Brain microvascular endothelial cell (primary cell): ENCODE results near the gene CYP2C8.
"Not testable (repeated sequence)": the region's sequence is repeated elsewhere in the genome, so short reads cannot be mapped to it uniquely, and the experiment has no call there.

ENCODE experiments used
- DNase-seq: peaks from one replicate; pipeline ENCODE4 v3.0.0-alpha.2; 2020
- H3K27ac ChIP-seq: fragments of 250-450 bp; sonication (Bioruptor Pico); 2 replicates; pipeline ENCODE4 v1.5.1; 2020; ENCODE audit warnings: mild to moderate bottlenecking, moderate library complexity
- H3K27me3 ChIP-seq: fragments of 250-450 bp; sonication (Bioruptor Pico); replicated peaks from 2 replicates; pipeline ENCODE4 v1.5.1; 2020; ENCODE audit warnings: mild to moderate bottlenecking
- H3K36me3 ChIP-seq: fragments of 250-450 bp; sonication (Bioruptor Pico); replicated peaks from 2 replicates; pipeline ENCODE4 v1.5.1; 2020; ENCODE audit warnings: mild to moderate bottlenecking
- H3K4me3 ChIP-seq: 2 replicates; pipeline ENCODE4 v1.5.1; 2011; ENCODE audit warnings: low read depth, mild to moderate bottlenecking, control low read depth, low read length, moderate library complexity
- CTCF ChIP-seq: IDR thresholded peaks from 2 replicates; pipeline ENCODE4 v1.5.1; 2011; ENCODE audit warnings: low read depth, mild to moderate bottlenecking, moderate library complexity, low read length, control low read depth, inconsistent platforms; ENCODE audit errors: missing control alignments
- in situ Hi-C: cut with HindIII; loops from 2 replicates; pipeline ENCODE4 v1.10.0; 2017; ENCODE audit warnings: low sequenced_read_pairs, low pct_ligation_motif_present

The CYP2C8 gene

GRCh38 chr10:95069286-95069685 lies at the start of gene CYP2C8:
CYP2C8 (minus strand) TSS chr10:95069497; CDS start chr10:95069402, 95 bp downstream.
- DNase-seq: no peak
- no peak within 1 kb of the TSS for H3K27ac ChIP-seq
- no peaks in the 10 kb centered on the region for H3K27me3 ChIP-seq
- in situ Hi-C loops: no loop called here
- no peak for TF ChIP-seq CTCF
- no peak within 1 kb of the TSS for H3K4me3 ChIP-seq
- H3K36me3 ChIP-seq: no peaks in the 10 kb centered on the region

GRCh38 chr10:95116869-95117269 lies 47.6 kb upstream of the CYP2C8 start:
- no peaks in the 10 kb centered on the region for H3K27me3 ChIP-seq
- no peak for DNase-seq
- H3K27ac ChIP-seq: no peak overlapping the region
- H3K36me3 ChIP-seq: no peaks in the 10 kb centered on the region
- in situ Hi-C loops: no loop called here
- no peak overlapping the region for H3K4me3 ChIP-seq
- no peak for TF ChIP-seq CTCF

GRCh38 chr10:95110823-95111222 lies 41.5 kb upstream of the CYP2C8 start:
- H3K36me3 ChIP-seq, H3K27me3 ChIP-seq, DNase-seq, H3K27ac ChIP-seq, H3K4me3 ChIP-seq, in situ Hi-C loops: not testable (repeated sequence)

- DNase-seq: no peak
- in situ Hi-C loops: no loop called here
- H3K4me3 ChIP-seq: no peak overlapping the region
- no peak for TF ChIP-seq CTCF
- H3K27me3 ChIP-seq: no peaks in the 10 kb centered on the region
- H3K27ac ChIP-seq: no peak overlapping the region
- no peaks in the 10 kb centered on the region for H3K36me3 ChIP-seq
Measured at GRCh38 chr10:95097805-95098204, 28.5 kb upstream of the CYP2C8 start.

GRCh38 chr10:95096143-95096542 lies 26.8 kb upstream of the CYP2C8 start:
- no peak for DNase-seq
- in situ Hi-C loops: no loop called here
- no peaks in the 10 kb centered on the region for H3K27me3 ChIP-seq
- no peak for TF ChIP-seq CTCF
- no peak overlapping the region for H3K4me3 ChIP-seq
- H3K36me3 ChIP-seq: no peaks in the 10 kb centered on the region
- H3K27ac ChIP-seq: no peak overlapping the region

DNA sequence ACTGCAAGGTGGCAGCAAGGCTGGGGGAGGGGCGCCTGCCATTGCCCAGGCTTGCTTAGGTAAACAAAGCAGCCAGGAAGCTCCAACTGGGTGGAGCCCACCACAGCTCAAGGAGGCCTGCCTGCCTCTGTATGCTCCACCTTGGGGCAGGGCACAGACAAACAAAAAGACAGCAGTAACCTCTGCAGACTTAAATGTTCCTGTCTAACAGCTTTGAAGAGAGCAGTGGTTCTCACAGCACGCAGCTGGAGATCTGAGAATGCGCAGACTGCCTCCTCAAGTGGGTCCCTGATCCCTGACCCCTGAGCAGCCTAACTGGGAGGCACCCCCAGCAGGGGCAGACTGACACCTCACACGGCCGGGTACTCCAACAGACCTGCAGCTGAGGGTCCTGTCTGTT lies 10.3 kb upstream of the CYP2C8 start:
- H3K4me3 ChIP-seq, DNase-seq, H3K27ac ChIP-seq, H3K27me3 ChIP-seq, in situ Hi-C loops, H3K36me3 ChIP-seq: not testable (repeated sequence)

DNA sequence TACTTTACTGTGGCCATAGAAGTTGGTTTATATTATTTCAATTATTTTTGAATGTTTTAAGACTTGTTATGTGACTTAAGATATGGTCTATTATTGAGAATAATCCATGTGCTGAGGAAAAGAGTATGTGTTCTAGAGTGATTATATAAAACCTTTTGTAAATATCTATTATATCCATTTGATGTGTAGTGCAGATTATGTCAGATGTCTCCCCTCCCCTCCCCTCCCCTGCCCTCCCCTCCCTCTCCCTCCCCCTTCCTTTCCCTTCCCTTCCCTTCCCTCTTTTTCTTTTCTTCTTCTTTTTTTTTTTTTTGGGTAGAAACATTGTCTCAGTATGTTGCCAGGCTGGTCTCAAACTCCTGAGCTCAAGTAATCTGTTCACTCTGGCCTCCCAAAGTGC lies 8.3 kb upstream of the CYP2C8 start:
- no peak for DNase-seq
- Histone ChIP-seq H3K27ac (no peak overlapping the region), H3K36me3 (no peaks in the 10 kb centered on the region), H3K4me3 (no peak overlapping the region), H3K27me3 (no peaks in the 10 kb centered on the region)
- in situ Hi-C loops: no loop called here
- TF ChIP-seq CTCF: no peak
